ENCODE results near the gene PEX5. TPM values are rescaled to one million over a fixed set of nuclear protein-coding genes. Genes with fewer than 3 reads are reported as not detected.
A peak's percentile ranks its signal among the peaks of the same experiment; 100 is the strongest.

The PEX5 gene
- total and polyA plus RNA-seq, 2 of the 8 experiments (the other 6 are each of a cell fraction or from before 2014, with no cell fraction given) = 16.8 to 50.5 TPM

- Histone ChIP-seq H2BK5ac (ENCODE audit: low read depth, low read length) (no peak overlapping the region), H3K23me2 (ENCODE audit: low read depth, low read length) (no peaks in the 10 kb centered on the region), H3K4ac (replicated peaks; ENCODE audit: insufficient read length, low read depth, low read length) (no peak overlapping the region), H3K9ac (replicated peaks in 1 of 4; ENCODE audit: extremely low read depth in 1 of 4, low read depth in 3 of 4, low read length in 3 of 4) (no peak overlapping the region), H3K36me3 (ENCODE audit: control insufficient read depth in 2 of 4, insufficient read depth in 4 of 4, low read length in 3 of 4) (peaks cover 0 to 16% (median 0%) of the 10 kb centered on the region in 4 experiments; a peak in 3 of 8 replicates), H4K8ac (ENCODE audit: extremely low read depth, insufficient read depth, low read length) (peak overlapping the region; percentile 1; the same call in 1 of the 2 replicates), H2BK120ac (replicated peaks; ENCODE audit: low read depth, low read length) (no peak overlapping the region), H3K4me3 (ENCODE audit: extremely low read depth in 1 of 4, insufficient read depth in 2 of 4, low read depth in 3 of 4, low read length in 4 of 4) (no peak overlapping the region), H3K56ac (replicated peaks; ENCODE audit: insufficient read length, low read depth, low read length) (no peak overlapping the region), H2AFZ (ENCODE audit: low read length) (no peak overlapping the region), H3K27ac (ENCODE audit: low read depth, low read length) (no peak overlapping the region), H2BK12ac (ENCODE audit: low read depth, low read length) (no peak overlapping the region), H3K23ac (ENCODE audit: insufficient read length) (no peak overlapping the region), H4K5ac (ENCODE audit: insufficient read length, low read depth, low read length) (no peak overlapping the region), H3K9me3 (ENCODE audit: insufficient read depth in 2 of 2, low read depth in 1 of 2, low read length in 1 of 2) (no peaks in the 10 kb centered on the region), H3K27me3 (replicated peaks in 1 of 4; ENCODE audit: control insufficient read depth in 3 of 4, extremely low read depth in 1 of 4, insufficient read depth in 3 of 4, low read length in 3 of 4) (no peaks in the 10 kb centered on the region), H4K91ac (replicated peaks; ENCODE audit: insufficient read length, low read length) (no peak overlapping the region), H4K20me1 (replicated peaks in 1 of 2; ENCODE audit: control insufficient read depth in 1 of 2, insufficient read depth in 2 of 2, low read length in 2 of 2) (peaks cover 2 to 3% of the 10 kb centered on the region in 2 experiments), H3K79me2 (ENCODE audit: control insufficient read depth in 1 of 2, insufficient read depth in 2 of 2, low read length in 2 of 2) (no peaks in the 10 kb centered on the region), H2AK5ac (ENCODE audit: low read depth, low read length) (no peak overlapping the region), H2BK20ac (ENCODE audit: low read length) (no peak overlapping the region), H3K14ac (ENCODE audit: insufficient read length) (no peak overlapping the region), H3K18ac (ENCODE audit: extremely low read depth, low read length) (no peak overlapping the region), H3K4me2 (ENCODE audit: insufficient read depth in 1 of 2, low read depth in 2 of 2, low read length in 2 of 2) (no peak overlapping the region), H2BK15ac (ENCODE audit: low read length) (no peak overlapping the region), H3K4me1 (replicated peaks in 1 of 4; ENCODE audit: control insufficient read depth in 3 of 4, insufficient read depth in 4 of 4, low read length in 3 of 4) (no peaks in the 10 kb centered on the region), H3K79me1 (ENCODE audit: low read depth, low read length) (no peaks in the 10 kb centered on the region)
- 96% methylated on average over 6 of the region's 7 CpGs; no CpG with 5 or more reads in 1 of the 2 experiments for WGBS, 2 experiments (ENCODE audit: extremely low coverage in 1 of 2, insufficient coverage in 1 of 2, insufficient read length in 1 of 2, insufficient replicate concordance in 2 of 2, low coverage in 1 of 2, low lambda C conversion rate in 2 of 2, missing lambda C conversion rate in 1 of 2)
- no peak for DNase-seq (ENCODE audit: low read depth in 1 of 2, low spot score in 2 of 2)
- ChIA-PET POLR2A (ENCODE audit: partially characterized antibody) (interaction anchor here (1.3 kb wide), 1 partner anchor 17 kb away, joined by 3 read pairs; the partner anchor contains the start of gene CLSTN3), CTCF (ENCODE audit: partially characterized antibody) (interaction anchor here (0.6 to 9.8 kb wide), 11 partner anchors 7 to 494 kb away, joined by 3 to 151 read pairs (median 4); partner anchors contain the start of genes C1RL, C1S and RBP5)
- no peak for FAIRE-seq
- TF ChIP-seq RNF2 (IDR thresholded peaks at IDR 0.05; ENCODE audit: borderline replicate concordance, low read depth, low read length, missing control alignments, poor library complexity, severe bottlenecking) = no peak
- TF ChIP-seq POLR2AphosphoS5 (IDR thresholded peaks at IDR 0.05; ENCODE audit: low read depth, low read length) = no peak
Observed at GRCh38 chr12:7146906-7147305, 42.6 kb upstream of the PEX5 start.
